AG09319 (cell line): ENCODE data around the gene DDAH1.

Source experiments
- DNase-seq: peaks from one replicate; pipeline ENCODE4 v3.0.0-alpha.2; 2010; ENCODE audit warnings: low read depth; ENCODE audit errors: extremely low read depth
- TF ChIP-seq, protein P1 (sequence below): IDR thresholded peaks from 2 replicates; pipeline ENCODE4 v1.5.1; 2011; ENCODE audit warnings: low read depth, mild to moderate bottlenecking, inconsistent platforms, low read length, moderate library complexity

Gene DDAH1

GRCh38 chr1:85421179-85421578, 43.8 kb downstream of the DDAH1 start:
- no peak for DNase-seq
- TF ChIP-seq, protein P1, sequence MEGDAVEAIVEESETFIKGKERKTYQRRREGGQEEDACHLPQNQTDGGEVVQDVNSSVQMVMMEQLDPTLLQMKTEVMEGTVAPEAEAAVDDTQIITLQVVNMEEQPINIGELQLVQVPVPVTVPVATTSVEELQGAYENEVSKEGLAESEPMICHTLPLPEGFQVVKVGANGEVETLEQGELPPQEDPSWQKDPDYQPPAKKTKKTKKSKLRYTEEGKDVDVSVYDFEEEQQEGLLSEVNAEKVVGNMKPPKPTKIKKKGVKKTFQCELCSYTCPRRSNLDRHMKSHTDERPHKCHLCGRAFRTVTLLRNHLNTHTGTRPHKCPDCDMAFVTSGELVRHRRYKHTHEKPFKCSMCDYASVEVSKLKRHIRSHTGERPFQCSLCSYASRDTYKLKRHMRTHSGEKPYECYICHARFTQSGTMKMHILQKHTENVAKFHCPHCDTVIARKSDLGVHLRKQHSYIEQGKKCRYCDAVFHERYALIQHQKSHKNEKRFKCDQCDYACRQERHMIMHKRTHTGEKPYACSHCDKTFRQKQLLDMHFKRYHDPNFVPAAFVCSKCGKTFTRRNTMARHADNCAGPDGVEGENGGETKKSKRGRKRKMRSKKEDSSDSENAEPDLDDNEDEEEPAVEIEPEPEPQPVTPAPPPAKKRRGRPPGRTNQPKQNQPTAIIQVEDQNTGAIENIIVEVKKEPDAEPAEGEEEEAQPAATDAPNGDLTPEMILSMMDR, result no peak

DNA sequence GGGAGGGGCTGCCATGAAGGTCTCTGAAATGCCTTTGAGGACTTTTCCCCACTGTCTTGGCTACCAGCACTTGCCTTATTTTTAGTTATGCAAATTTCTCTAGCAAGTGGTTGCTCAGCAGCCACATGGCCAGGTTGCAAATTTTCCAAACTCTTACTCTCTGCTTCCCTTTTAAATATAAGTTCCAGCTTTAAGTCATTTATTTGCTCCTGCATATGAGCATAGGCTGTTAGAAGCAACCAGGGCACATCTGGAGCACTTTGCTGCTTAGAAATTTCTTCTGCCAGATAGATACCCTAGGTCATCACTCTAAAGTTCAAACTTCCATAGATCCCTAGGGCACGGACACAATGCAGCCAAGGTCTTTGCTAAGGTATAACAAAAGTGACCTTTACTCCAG, 44.8 kb downstream of the DDAH1 start:
- DNase-seq, result no peak

DNA sequence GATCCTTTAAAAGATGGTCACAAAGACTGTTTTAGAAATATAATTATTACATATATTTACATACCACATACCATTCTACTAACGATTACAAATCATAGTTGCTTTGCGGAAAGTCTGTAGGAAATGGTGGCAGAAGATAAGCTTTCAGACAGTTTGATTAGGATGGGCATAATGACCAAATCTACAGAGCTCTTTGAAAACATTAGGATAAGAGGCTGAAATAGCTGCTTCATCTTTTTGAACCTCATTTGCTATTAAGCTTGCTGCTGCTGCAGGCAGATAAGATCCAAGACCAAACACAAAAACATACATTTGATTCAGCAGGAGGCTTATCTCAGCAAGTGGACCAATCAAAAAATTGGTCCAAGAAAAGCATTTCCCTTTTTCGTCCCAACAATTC, 47.1 kb downstream of the DDAH1 start:
- DNase-seq, result no peak
- TF ChIP-seq, protein P1, result no peak

More for the DNA sequence above, 44.8 kb downstream of the DDAH1 start:
- TF ChIP-seq, protein P1, result no peak

GRCh38 chr1:85417017-85417416, 47.9 kb downstream of the DDAH1 start:
- no peak for DNase-seq
- TF ChIP-seq, protein P1, result no peak

DNA sequence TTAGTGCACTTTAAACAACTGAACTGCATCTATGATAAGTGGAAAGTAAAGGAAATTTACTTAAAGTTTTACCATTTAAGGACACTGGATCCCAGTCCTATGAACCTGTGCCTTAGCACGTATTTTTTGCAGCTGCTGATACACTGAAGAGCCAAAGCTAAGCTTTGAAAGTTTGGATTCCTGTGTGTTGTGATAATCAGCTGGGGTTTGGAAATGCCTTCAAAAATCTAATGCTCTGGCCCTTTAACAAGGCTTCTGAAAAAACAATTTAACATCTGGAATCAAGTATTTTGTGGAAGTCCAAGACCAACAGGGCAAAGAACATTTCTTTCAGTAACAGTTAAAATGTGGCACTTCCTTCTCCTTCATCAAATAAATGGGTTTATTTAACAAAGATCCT, 51.8 kb downstream of the DDAH1 start:
- DNase-seq, result no peak

GRCh38 chr1:85411567-85412305, 53.2 kb downstream of the DDAH1 start:
- DNase-seq, result no peak
- TF ChIP-seq, protein P1, result no peak

More for the DNA sequence above, 51.8 kb downstream of the DDAH1 start:
- TF ChIP-seq, protein P1, result no peak

DNA sequence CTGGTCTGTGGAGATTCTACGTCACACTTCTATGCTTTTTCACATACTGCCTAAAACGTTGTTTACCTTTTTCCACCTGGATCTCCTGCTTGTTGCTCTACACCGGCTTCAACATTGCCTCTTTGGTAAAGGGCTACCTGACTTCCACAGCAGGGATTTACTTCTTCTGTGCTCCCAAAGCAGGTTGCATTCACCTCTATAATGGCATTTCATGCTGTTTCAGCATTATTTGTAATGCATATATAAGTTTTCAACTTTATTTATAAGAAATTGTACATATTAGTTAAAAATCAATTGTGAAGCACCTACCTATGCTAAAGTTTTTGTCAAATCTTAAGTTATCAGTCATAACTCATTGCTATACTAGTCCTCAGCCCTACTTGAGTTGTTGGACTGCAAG, 55.4 kb downstream of the DDAH1 start:
- TF ChIP-seq, protein P1, result no peak
- DNase-seq, result no peak
